ENCODE results near the gene ATOSA. TPM values are rescaled to one million over a fixed set of nuclear protein-coding genes. Genes with fewer than 3 reads are reported as not detected.
A peak's percentile ranks its signal among the peaks of the same experiment; 100 is the strongest.

Gene ATOSA
- total RNA-seq, result 24.5 TPM

- Histone ChIP-seq H3K27ac (ENCODE audit: low read depth, low read length) (peak within 1 kb of the TSS; percentile 98), H3K36me3 (ENCODE audit: control insufficient read depth in 3 of 3, insufficient read depth in 3 of 3, low read length in 3 of 3) (peaks cover 4 to 16% (median 13%) of the 10 kb centered on the region in 3 donors), H3K4me1 (ENCODE audit: control insufficient read depth in 3 of 3, insufficient read depth in 3 of 3, low read length in 3 of 3) (peaks cover 4 to 25% (median 17%) of the 10 kb centered on the region in 3 donors), H3K4me3 (ENCODE audit: low read length in 3 of 3) (peak within 1 kb of the TSS; percentile 82 to 86 (median 85)), H3K9ac (ENCODE audit: low read depth in 1 of 3, low read length in 3 of 3) (peak within 1 kb of the TSS; percentile 78 to 94 (median 90)), H3K9me3 (ENCODE audit: control insufficient read depth in 3 of 3, low read length in 3 of 3) (peaks cover 0 to 2% (median 0%) of the 10 kb centered on the region in 3 donors), H3K27me3 (ENCODE audit: control insufficient read depth in 3 of 3, insufficient read depth in 3 of 3, low read length in 3 of 3) (no peaks in the 10 kb centered on the region)
Observed at GRCh38 chr15:52679232-52680040, at the start of gene ATOSA. Gene ATOSA, minus strand, starts transcription at chr15:52679388. Its CDS starts 1,367 bp downstream, at chr15:52678021.

GRCh38 chr15:52728899-52729298 lies 49.7 kb upstream of the ATOSA start:
- no peaks in the 10 kb centered on the region for H3K9me3 ChIP-seq (ENCODE audit: control insufficient read depth in 3 of 3, low read length in 3 of 3)
- H3K27ac ChIP-seq (ENCODE audit: low read depth, low read length), result no peak overlapping the region
- H3K4me1 ChIP-seq (ENCODE audit: control insufficient read depth in 3 of 3, insufficient read depth in 3 of 3, low read length in 3 of 3), result peaks cover 22 to 24% (median 24%) of the 10 kb centered on the region in 3 donors
- no peaks in the 10 kb centered on the region for H3K36me3 ChIP-seq (ENCODE audit: control insufficient read depth in 3 of 3, insufficient read depth in 3 of 3, low read length in 3 of 3)
- H3K27me3 ChIP-seq (ENCODE audit: control insufficient read depth in 3 of 3, insufficient read depth in 3 of 3, low read length in 3 of 3), result no peaks in the 10 kb centered on the region
- no peak overlapping the region for H3K9ac ChIP-seq (ENCODE audit: low read depth in 1 of 3, low read length in 3 of 3)
- no peak overlapping the region for H3K4me3 ChIP-seq (ENCODE audit: low read length in 3 of 3)

GRCh38 chr15:52727815-52728214 lies 48.6 kb upstream of the ATOSA start:
- no peak overlapping the region for H3K9ac ChIP-seq (ENCODE audit: low read depth in 1 of 3, low read length in 3 of 3)
- no peak overlapping the region for H3K4me3 ChIP-seq (ENCODE audit: low read length in 3 of 3)
- H3K27me3 ChIP-seq (ENCODE audit: control insufficient read depth in 3 of 3, insufficient read depth in 3 of 3, low read length in 3 of 3), result no peaks in the 10 kb centered on the region
- no peak overlapping the region for H3K27ac ChIP-seq (ENCODE audit: low read depth, low read length)
- H3K4me1 ChIP-seq (ENCODE audit: control insufficient read depth in 3 of 3, insufficient read depth in 3 of 3, low read length in 3 of 3), result peaks cover 12 to 14% (median 14%) of the 10 kb centered on the region in 3 donors
- no peaks in the 10 kb centered on the region for H3K9me3 ChIP-seq (ENCODE audit: control insufficient read depth in 3 of 3, low read length in 3 of 3)
- H3K36me3 ChIP-seq (ENCODE audit: control insufficient read depth in 3 of 3, insufficient read depth in 3 of 3, low read length in 3 of 3), result no peaks in the 10 kb centered on the region

GRCh38 chr15:52726195-52726594 lies 47.0 kb upstream of the ATOSA start:
- Histone ChIP-seq H3K4me3 (ENCODE audit: low read length in 3 of 3) (no peak overlapping the region), H3K4me1 (ENCODE audit: control insufficient read depth in 3 of 3, insufficient read depth in 3 of 3, low read length in 3 of 3) (peaks cover 5 to 11% (median 8%) of the 10 kb centered on the region in 3 donors), H3K36me3 (ENCODE audit: control insufficient read depth in 3 of 3, insufficient read depth in 3 of 3, low read length in 3 of 3) (no peaks in the 10 kb centered on the region), H3K27ac (ENCODE audit: low read depth, low read length) (no peak overlapping the region), H3K9ac (ENCODE audit: low read depth in 1 of 3, low read length in 3 of 3) (no peak overlapping the region), H3K9me3 (ENCODE audit: control insufficient read depth in 3 of 3, low read length in 3 of 3) (no peaks in the 10 kb centered on the region), H3K27me3 (ENCODE audit: control insufficient read depth in 3 of 3, insufficient read depth in 3 of 3, low read length in 3 of 3) (no peaks in the 10 kb centered on the region)

GRCh38 chr15:52718551-52718950 lies 39.4 kb upstream of the ATOSA start:
- H3K9me3 ChIP-seq (ENCODE audit: control insufficient read depth in 3 of 3, low read length in 3 of 3), result no peaks in the 10 kb centered on the region
- no peak overlapping the region for H3K9ac ChIP-seq (ENCODE audit: low read depth in 1 of 3, low read length in 3 of 3)
- H3K27ac ChIP-seq (ENCODE audit: low read depth, low read length), result no peak overlapping the region
- H3K4me3 ChIP-seq (ENCODE audit: low read length in 3 of 3), result no peak overlapping the region
- no peaks in the 10 kb centered on the region for H3K36me3 ChIP-seq (ENCODE audit: control insufficient read depth in 3 of 3, insufficient read depth in 3 of 3, low read length in 3 of 3)
- no peaks in the 10 kb centered on the region for H3K4me1 ChIP-seq (ENCODE audit: control insufficient read depth in 3 of 3, insufficient read depth in 3 of 3, low read length in 3 of 3)
- H3K27me3 ChIP-seq (ENCODE audit: control insufficient read depth in 3 of 3, insufficient read depth in 3 of 3, low read length in 3 of 3), result no peaks in the 10 kb centered on the region

GRCh38 chr15:52717924-52718323 lies 38.7 kb upstream of the ATOSA start:
- no peak overlapping the region for H3K4me3 ChIP-seq (ENCODE audit: low read length in 3 of 3)
- no peaks in the 10 kb centered on the region for H3K9me3 ChIP-seq (ENCODE audit: control insufficient read depth in 3 of 3, low read length in 3 of 3)
- no peaks in the 10 kb centered on the region for H3K27me3 ChIP-seq (ENCODE audit: control insufficient read depth in 3 of 3, insufficient read depth in 3 of 3, low read length in 3 of 3)
- no peak overlapping the region for H3K27ac ChIP-seq (ENCODE audit: low read depth, low read length)
- no peak overlapping the region for H3K9ac ChIP-seq (ENCODE audit: low read depth in 1 of 3, low read length in 3 of 3)
- no peaks in the 10 kb centered on the region for H3K36me3 ChIP-seq (ENCODE audit: control insufficient read depth in 3 of 3, insufficient read depth in 3 of 3, low read length in 3 of 3)
- H3K4me1 ChIP-seq (ENCODE audit: control insufficient read depth in 3 of 3, insufficient read depth in 3 of 3, low read length in 3 of 3), result no peaks in the 10 kb centered on the region

- H3K4me1 ChIP-seq (ENCODE audit: control insufficient read depth in 3 of 3, insufficient read depth in 3 of 3, low read length in 3 of 3), result no peaks in the 10 kb centered on the region
- no peaks in the 10 kb centered on the region for H3K9me3 ChIP-seq (ENCODE audit: control insufficient read depth in 3 of 3, low read length in 3 of 3)
- H3K4me3 ChIP-seq (ENCODE audit: low read length in 3 of 3), result no peak overlapping the region
- H3K9ac ChIP-seq (ENCODE audit: low read depth in 1 of 3, low read length in 3 of 3), result no peak overlapping the region
- no peaks in the 10 kb centered on the region for H3K36me3 ChIP-seq (ENCODE audit: control insufficient read depth in 3 of 3, insufficient read depth in 3 of 3, low read length in 3 of 3)
- H3K27me3 ChIP-seq (ENCODE audit: control insufficient read depth in 3 of 3, insufficient read depth in 3 of 3, low read length in 3 of 3), result no peaks in the 10 kb centered on the region
- no peak overlapping the region for H3K27ac ChIP-seq (ENCODE audit: low read depth, low read length)
Observed at GRCh38 chr15:52717481-52717880, 38.3 kb upstream of the ATOSA start.

GRCh38 chr15:52716536-52716935 lies 37.3 kb upstream of the ATOSA start:
- no peak overlapping the region for H3K27ac ChIP-seq (ENCODE audit: low read depth, low read length)
- H3K36me3 ChIP-seq (ENCODE audit: control insufficient read depth in 3 of 3, insufficient read depth in 3 of 3, low read length in 3 of 3), result no peaks in the 10 kb centered on the region
- no peaks in the 10 kb centered on the region for H3K4me1 ChIP-seq (ENCODE audit: control insufficient read depth in 3 of 3, insufficient read depth in 3 of 3, low read length in 3 of 3)
- no peaks in the 10 kb centered on the region for H3K9me3 ChIP-seq (ENCODE audit: control insufficient read depth in 3 of 3, low read length in 3 of 3)
- no peak overlapping the region for H3K9ac ChIP-seq (ENCODE audit: low read depth in 1 of 3, low read length in 3 of 3)
- no peaks in the 10 kb centered on the region for H3K27me3 ChIP-seq (ENCODE audit: control insufficient read depth in 3 of 3, insufficient read depth in 3 of 3, low read length in 3 of 3)
- H3K4me3 ChIP-seq (ENCODE audit: low read length in 3 of 3), result no peak overlapping the region

GRCh38 chr15:52715411-52715810 lies 36.2 kb upstream of the ATOSA start:
- Histone ChIP-seq H3K4me3 (ENCODE audit: low read length in 3 of 3) (no peak overlapping the region), H3K9me3 (ENCODE audit: control insufficient read depth in 3 of 3, low read length in 3 of 3) (no peaks in the 10 kb centered on the region), H3K4me1 (ENCODE audit: control insufficient read depth in 3 of 3, insufficient read depth in 3 of 3, low read length in 3 of 3) (no peaks in the 10 kb centered on the region), H3K27me3 (ENCODE audit: control insufficient read depth in 3 of 3, insufficient read depth in 3 of 3, low read length in 3 of 3) (no peaks in the 10 kb centered on the region), H3K27ac (ENCODE audit: low read depth, low read length) (no peak overlapping the region), H3K36me3 (ENCODE audit: control insufficient read depth in 3 of 3, insufficient read depth in 3 of 3, low read length in 3 of 3) (no peaks in the 10 kb centered on the region), H3K9ac (ENCODE audit: low read depth in 1 of 3, low read length in 3 of 3) (no peak overlapping the region)

GRCh38 chr15:52714968-52715367 lies 35.8 kb upstream of the ATOSA start:
- no peaks in the 10 kb centered on the region for H3K36me3 ChIP-seq (ENCODE audit: control insufficient read depth in 3 of 3, insufficient read depth in 3 of 3, low read length in 3 of 3)
- H3K9me3 ChIP-seq (ENCODE audit: control insufficient read depth in 3 of 3, low read length in 3 of 3), result no peaks in the 10 kb centered on the region
- no peaks in the 10 kb centered on the region for H3K4me1 ChIP-seq (ENCODE audit: control insufficient read depth in 3 of 3, insufficient read depth in 3 of 3, low read length in 3 of 3)
- H3K27me3 ChIP-seq (ENCODE audit: control insufficient read depth in 3 of 3, insufficient read depth in 3 of 3, low read length in 3 of 3), result no peaks in the 10 kb centered on the region
- H3K27ac ChIP-seq (ENCODE audit: low read depth, low read length), result no peak overlapping the region
- H3K4me3 ChIP-seq (ENCODE audit: low read length in 3 of 3), result no peak overlapping the region
- no peak overlapping the region for H3K9ac ChIP-seq (ENCODE audit: low read depth in 1 of 3, low read length in 3 of 3)
